Activated T-helper 17 cell treated with anti-CD3 and anti-CD28 coated beads, Interleukin-2, amount 50 U/mL, for 72 hours (primary cell): ENCODE results near the gene MVD. TPM values are rescaled to one million over a fixed set of nuclear protein-coding genes. Genes with fewer than 3 reads are reported as not detected.

Experiments used
- total RNA-seq, 2 donors: library from RNA; stranded (reverse); gene quantifications; one replicate each; pipeline ENCODE4 v1.2.3, GENCODE V29; 2022

The MVD gene
- total RNA-seq, 2 donors from 2014 or later: 84.3 to 93.2 TPM

Other genes with a start within 250 kb of the MVD start
- gene ZFPM1, start 209.8 kb downstream of the MVD start, total RNA-seq: 10 to 100 TPM; 12.2 to 22.1 TPM
- gene ZC3H18, start 92.7 kb downstream of the MVD start, total RNA-seq: 100 to 1,000 TPM; 103 TPM
- gene IL17C, start 24.5 kb downstream of the MVD start, total RNA-seq: under 1 TPM; 0.42 to 0.56 TPM
- 100 to 1,000 TPM; 242 to 290 TPM for gene CYBA, start 12.0 kb downstream of the MVD start, total RNA-seq
- gene SNAI3, start 23.4 kb upstream of the MVD start, total RNA-seq: 1 to 10 TPM; 5.9 to 6.7 TPM
- 100 to 1,000 TPM in 1 of 2 donors, 10 to 100 TPM in 1; 57.1 to 119 TPM for gene RNF166, start 43.3 kb upstream of the MVD start, total RNA-seq
- 10 to 100 TPM; 19.8 to 31.8 TPM for gene CTU2, start 43.4 kb upstream of the MVD start, total RNA-seq
- gene PIEZO1, start 122.1 kb upstream of the MVD start, total RNA-seq: 100 to 1,000 TPM; 197 to 326 TPM
- gene CDT1, start 140.7 kb upstream of the MVD start, total RNA-seq: 100 to 1,000 TPM in 1 of 2 donors, 10 to 100 TPM in 1; 96.6 to 141 TPM
- 100 to 1,000 TPM; 132 to 139 TPM for gene APRT, start 148.8 kb upstream of the MVD start, total RNA-seq
- 10 to 100 TPM; 37.6 to 73.0 TPM for gene GALNS, start 193.9 kb upstream of the MVD start, total RNA-seq
- 10 to 100 TPM; 51.1 to 73.9 TPM for gene TRAPPC2L, start 194.0 kb upstream of the MVD start, total RNA-seq
- gene PABPN1L, start 203.6 kb upstream of the MVD start, total RNA-seq: not detected